ENCODE results near the gene RGS11. TPM values are rescaled to one million over a fixed set of nuclear protein-coding genes. Genes with fewer than 3 reads are reported as not detected.
"Not testable (repeated sequence)": the region's sequence is repeated elsewhere in the genome, so short reads cannot be mapped to it uniquely, and the experiment has no call there.

Gene RGS11
- total and polyA plus RNA-seq, 2 donors from 2014 or later = 2.5 to 5.9 TPM

- TF ChIP-seq, protein P1, sequence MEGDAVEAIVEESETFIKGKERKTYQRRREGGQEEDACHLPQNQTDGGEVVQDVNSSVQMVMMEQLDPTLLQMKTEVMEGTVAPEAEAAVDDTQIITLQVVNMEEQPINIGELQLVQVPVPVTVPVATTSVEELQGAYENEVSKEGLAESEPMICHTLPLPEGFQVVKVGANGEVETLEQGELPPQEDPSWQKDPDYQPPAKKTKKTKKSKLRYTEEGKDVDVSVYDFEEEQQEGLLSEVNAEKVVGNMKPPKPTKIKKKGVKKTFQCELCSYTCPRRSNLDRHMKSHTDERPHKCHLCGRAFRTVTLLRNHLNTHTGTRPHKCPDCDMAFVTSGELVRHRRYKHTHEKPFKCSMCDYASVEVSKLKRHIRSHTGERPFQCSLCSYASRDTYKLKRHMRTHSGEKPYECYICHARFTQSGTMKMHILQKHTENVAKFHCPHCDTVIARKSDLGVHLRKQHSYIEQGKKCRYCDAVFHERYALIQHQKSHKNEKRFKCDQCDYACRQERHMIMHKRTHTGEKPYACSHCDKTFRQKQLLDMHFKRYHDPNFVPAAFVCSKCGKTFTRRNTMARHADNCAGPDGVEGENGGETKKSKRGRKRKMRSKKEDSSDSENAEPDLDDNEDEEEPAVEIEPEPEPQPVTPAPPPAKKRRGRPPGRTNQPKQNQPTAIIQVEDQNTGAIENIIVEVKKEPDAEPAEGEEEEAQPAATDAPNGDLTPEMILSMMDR (IDR thresholded peaks at IDR 0.05; ENCODE audit: borderline replicate concordance, extremely low read depth, insufficient read depth) = no peak
- Histone ChIP-seq H3K27ac (ENCODE audit: low read depth in 2 of 2, low read length in 2 of 2) (no peak overlapping the region), H3K36me3 (ENCODE audit: control insufficient read depth in 2 of 3, insufficient read depth in 3 of 3, low read length in 3 of 3) (peaks cover 0 to 30% (median 16%) of the 10 kb centered on the region in 3 donors), H3K4me3 (ENCODE audit: low read length in 3 of 3) (no peak overlapping the region), H3K27me3 (ENCODE audit: control insufficient read depth, insufficient read depth, low read length) (no peaks in the 10 kb centered on the region), H3K4me1 (ENCODE audit: control insufficient read depth in 2 of 3, insufficient read depth in 2 of 3, low read depth in 1 of 3, low read length in 3 of 3) (no peaks in the 10 kb centered on the region), H3K9ac (ENCODE audit: low read length in 3 of 3) (no peak overlapping the region), H3K9me3 (ENCODE audit: control insufficient read depth in 2 of 3, insufficient read depth in 1 of 3, low read length in 3 of 3) (no peaks in the 10 kb centered on the region)
- intact Hi-C loops (cut with DNase I) = no loop called here
- DNase-seq (no peak), FAIRE-seq (no peak)
These were observed 15.9 kb downstream of the RGS11 start for GRCh38 chr16:259814-260253.

- no peaks in the 10 kb centered on the region for H3K9me3 ChIP-seq (ENCODE audit: control insufficient read depth in 2 of 3, insufficient read depth in 1 of 3, low read length in 3 of 3)
- no peak overlapping the region for H3K27ac ChIP-seq (ENCODE audit: low read depth in 2 of 2, low read length in 2 of 2)
- no peaks in the 10 kb centered on the region for H3K4me1 ChIP-seq (ENCODE audit: control insufficient read depth in 2 of 3, insufficient read depth in 2 of 3, low read depth in 1 of 3, low read length in 3 of 3)
- H3K27me3 ChIP-seq (ENCODE audit: control insufficient read depth, insufficient read depth, low read length) = no peaks in the 10 kb centered on the region
- intact Hi-C loops (cut with DNase I) = no loop called here
- no peak overlapping the region for H3K9ac ChIP-seq (ENCODE audit: low read length in 3 of 3)
- peaks cover 0 to 29% (median 16%) of the 10 kb centered on the region in 3 donors for H3K36me3 ChIP-seq (ENCODE audit: control insufficient read depth in 2 of 3, insufficient read depth in 3 of 3, low read length in 3 of 3)
- FAIRE-seq (no peak), DNase-seq (no peak)
- TF ChIP-seq, protein P1 (IDR thresholded peaks at IDR 0.05; ENCODE audit: borderline replicate concordance, extremely low read depth, insufficient read depth) = no peak
- H3K4me3 ChIP-seq (ENCODE audit: low read length in 3 of 3) = no peak overlapping the region
These were observed 16.5 kb downstream of the RGS11 start for GRCh38 chr16:259226-259625.

DNA sequence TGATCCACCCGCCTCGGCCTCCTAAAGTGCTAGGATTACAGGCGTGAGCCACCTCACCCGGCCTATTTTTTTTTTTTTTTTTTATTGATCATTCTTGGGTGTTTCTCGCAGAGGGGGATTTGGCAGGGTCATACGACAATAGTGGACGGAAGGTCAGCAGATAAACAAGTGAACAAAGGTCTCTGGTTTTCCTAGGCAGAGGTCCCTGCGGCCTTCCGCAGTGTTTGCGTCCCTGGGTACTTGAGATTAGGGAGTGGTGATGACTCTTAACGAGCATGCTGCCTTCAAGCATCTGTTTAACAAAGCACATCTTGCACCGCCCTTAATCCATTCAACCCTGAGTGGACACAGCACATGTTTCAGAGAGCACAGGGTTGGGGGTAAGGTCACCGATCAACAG, 17.7 kb downstream of the RGS11 start:
- FAIRE-seq; DNase-seq; H3K4me3 ChIP-seq (ENCODE audit: low read length in 3 of 3); H3K27me3 ChIP-seq (ENCODE audit: control insufficient read depth, insufficient read depth, low read length); intact Hi-C loops (cut with DNase I); H3K9me3 ChIP-seq (ENCODE audit: control insufficient read depth in 2 of 3, insufficient read depth in 1 of 3, low read length in 3 of 3); H3K9ac ChIP-seq (ENCODE audit: low read length in 3 of 3); H3K4me1 ChIP-seq (ENCODE audit: control insufficient read depth in 2 of 3, insufficient read depth in 2 of 3, low read depth in 1 of 3, low read length in 3 of 3); H3K27ac ChIP-seq (ENCODE audit: low read depth in 2 of 2, low read length in 2 of 2): not testable (repeated sequence)
- peaks cover 0 to 26% (median 16%) of the 10 kb centered on the region in 3 donors for H3K36me3 ChIP-seq (ENCODE audit: control insufficient read depth in 2 of 3, insufficient read depth in 3 of 3, low read length in 3 of 3)

DNA sequence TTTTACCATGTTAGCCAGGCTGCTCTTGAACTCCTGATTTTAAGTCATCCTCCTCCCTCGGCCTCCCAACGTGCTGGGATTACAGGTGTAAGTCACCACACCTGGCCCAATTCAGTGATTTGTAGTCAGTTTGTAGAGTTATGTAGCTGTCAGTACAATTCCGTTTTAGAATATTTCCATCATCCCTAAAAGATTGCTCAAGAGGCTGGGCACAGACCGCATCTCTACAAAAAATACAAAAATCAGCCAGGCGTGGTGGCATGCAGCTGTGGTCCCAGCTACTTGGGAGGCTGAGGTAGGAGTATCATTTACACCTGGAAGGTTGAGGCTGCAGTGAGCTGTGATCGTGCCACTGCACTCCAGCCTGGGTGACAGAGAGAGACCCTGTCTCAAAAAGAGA, 20.6 kb downstream of the RGS11 start:
- no peaks in the 10 kb centered on the region for H3K9me3 ChIP-seq (ENCODE audit: control insufficient read depth in 2 of 3, insufficient read depth in 1 of 3, low read length in 3 of 3)
- TF ChIP-seq, protein P1 (IDR thresholded peaks at IDR 0.05; ENCODE audit: borderline replicate concordance, extremely low read depth, insufficient read depth) = no peak
- no peak for FAIRE-seq
- H3K36me3 ChIP-seq (ENCODE audit: control insufficient read depth in 2 of 3, insufficient read depth in 3 of 3, low read length in 3 of 3) = peaks cover 0 to 27% (median 15%) of the 10 kb centered on the region in 3 donors
- no peak overlapping the region for H3K27ac ChIP-seq (ENCODE audit: low read depth in 2 of 2, low read length in 2 of 2)
- intact Hi-C loops (cut with DNase I) = no loop called here
- H3K4me1 ChIP-seq (ENCODE audit: control insufficient read depth in 2 of 3, insufficient read depth in 2 of 3, low read depth in 1 of 3, low read length in 3 of 3) = no peaks in the 10 kb centered on the region
- H3K4me3 ChIP-seq (ENCODE audit: low read length in 3 of 3) = no peak overlapping the region
- no peak for DNase-seq
- H3K9ac ChIP-seq (ENCODE audit: low read length in 3 of 3) = no peak overlapping the region
- no peaks in the 10 kb centered on the region for H3K27me3 ChIP-seq (ENCODE audit: control insufficient read depth, insufficient read depth, low read length)
